Muscle layer of colon (tissue), 2 donors: ENCODE data around the gene RPRD2.

Experiments used
- H3K27ac ChIP-seq: one replicate; pipeline ENCODE4 v1.7.0; 2013; ENCODE audit warnings: low read depth, mild to moderate bottlenecking, low read length, moderate library complexity
- H3K27me3 ChIP-seq, 2 donors: one replicate each; pipeline ENCODE4 v1.7.0; 2013; ENCODE audit warnings: low read length in 2 of 2, mild to moderate bottlenecking in 2 of 2; ENCODE audit not compliant: insufficient read depth in 2 of 2, control insufficient read depth in 1 of 2
- H3K36me3 ChIP-seq: one replicate; pipeline ENCODE4 v1.7.0; 2013; ENCODE audit warnings: mild to moderate bottlenecking, low read length; ENCODE audit not compliant: insufficient read depth
- H3K4me1 ChIP-seq: one replicate; pipeline ENCODE4 v1.7.0; 2013; ENCODE audit warnings: mild to moderate bottlenecking, low read length; ENCODE audit not compliant: insufficient read depth
- H3K4me3 ChIP-seq, 2 donors: one replicate each; pipeline ENCODE4 v1.7.0; 2013; ENCODE audit warnings: low read length in 2 of 2, low read depth in 1 of 2, mild to moderate bottlenecking in 1 of 2, moderate library complexity in 1 of 2
- H3K9ac ChIP-seq: one replicate; pipeline ENCODE4 v1.7.0; 2013; ENCODE audit warnings: low read length
- H3K9me3 ChIP-seq: one replicate; pipeline ENCODE4 v1.7.0; 2013; ENCODE audit warnings: mild to moderate bottlenecking, low read length
- donor health status: abdominal sarcoma.
- donor health status: Adenocarcinoma of cecum.

Gene RPRD2

DNA sequence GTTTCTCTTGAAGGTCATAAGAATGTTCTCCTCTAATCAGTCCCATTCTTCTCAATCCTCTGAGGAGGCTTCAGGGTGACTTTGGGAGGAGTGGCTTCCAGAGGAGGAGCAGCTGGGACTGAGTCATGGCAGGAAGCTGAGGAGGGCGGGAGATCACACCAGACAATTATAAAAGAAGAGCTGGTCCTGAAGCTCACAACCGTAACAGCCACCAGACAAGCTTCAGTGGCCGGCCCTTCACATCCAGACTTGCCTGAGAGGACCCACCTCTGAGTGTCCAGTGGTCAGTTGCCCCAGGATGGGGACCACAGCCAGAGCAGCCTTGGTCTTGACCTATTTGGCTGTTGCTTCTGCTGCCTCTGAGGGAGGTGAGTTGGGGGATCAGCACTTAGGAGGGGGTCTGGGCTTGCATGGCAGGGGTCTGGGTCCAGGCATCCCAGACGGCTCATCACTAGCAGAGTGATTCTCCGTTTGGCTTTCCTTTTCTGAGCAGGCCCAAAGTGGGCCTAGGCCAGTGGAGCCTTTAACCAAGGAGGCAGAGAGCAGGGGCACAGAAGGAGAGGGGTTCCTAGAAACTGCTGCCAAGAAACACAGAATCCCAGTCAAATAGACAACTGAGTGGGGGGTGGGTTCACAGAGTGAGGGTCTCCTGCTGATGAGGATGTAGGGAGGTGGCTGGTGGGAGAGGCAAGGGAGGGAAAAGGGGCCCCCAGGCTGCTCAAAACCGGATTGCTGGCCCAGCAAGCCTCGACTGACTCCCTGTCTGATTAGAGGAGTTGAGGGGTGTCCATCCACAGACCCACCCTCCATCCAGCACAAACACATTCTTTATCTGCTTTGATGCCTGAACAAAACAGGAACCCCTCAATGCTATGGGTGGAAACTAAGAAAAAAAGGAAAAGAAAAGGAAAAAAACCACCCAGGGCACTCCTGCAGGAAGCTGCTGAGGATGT is 144.2 kb downstream of the RPRD2 start, which contains the start of gene ECM1:
TSS of gene ECM1 (plus strand) at position 198 of the 953 bp plus-strand sequence. CDS start at position 299, 101 bp downstream.
- Histone ChIP-seq H3K27ac (peak within 1 kb of the TSS; percentile 63), H3K9me3 (no peaks in the 10 kb centered on the region), H3K4me3 (peak within 1 kb of the TSS in 1 of 2 donors; percentile 58), H3K4me1 (peaks cover 10% of the 10 kb centered on the region), H3K9ac (peak within 1 kb of the TSS; percentile 65), H3K36me3 (peaks cover 35% of the 10 kb centered on the region), H3K27me3 (no peaks in the 10 kb centered on the region)

DNA sequence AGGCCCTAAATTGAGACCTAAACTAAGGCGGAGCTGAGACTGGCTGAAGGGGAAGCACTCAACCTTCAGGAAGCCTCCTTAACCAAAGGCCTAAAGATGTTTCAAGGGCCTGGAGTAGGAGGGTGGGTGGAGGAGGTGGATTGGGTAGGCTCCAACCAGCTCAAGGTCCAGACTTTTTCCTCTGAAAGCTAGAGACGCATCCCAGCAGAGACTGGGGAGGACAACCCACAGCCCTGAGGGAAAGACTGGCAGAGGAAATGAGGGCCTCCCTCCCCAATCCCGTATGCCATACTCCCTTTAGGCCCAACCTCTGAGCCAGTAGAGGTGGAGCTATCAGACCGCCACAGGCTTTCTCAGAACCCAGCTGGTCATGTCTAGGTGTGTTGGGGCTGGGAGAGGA is 145.0 kb downstream of the RPRD2 start:
- peaks cover 35% of the 10 kb centered on the region for H3K36me3 ChIP-seq
- no peak overlapping the region for H3K9ac ChIP-seq
- H3K4me1 ChIP-seq: peaks cover 10% of the 10 kb centered on the region
- no peaks in the 10 kb centered on the region for H3K27me3 ChIP-seq
- no peak overlapping the region for H3K4me3 ChIP-seq
- peak overlapping the region; percentile 63 for H3K27ac ChIP-seq
- no peaks in the 10 kb centered on the region for H3K9me3 ChIP-seq

DNA sequence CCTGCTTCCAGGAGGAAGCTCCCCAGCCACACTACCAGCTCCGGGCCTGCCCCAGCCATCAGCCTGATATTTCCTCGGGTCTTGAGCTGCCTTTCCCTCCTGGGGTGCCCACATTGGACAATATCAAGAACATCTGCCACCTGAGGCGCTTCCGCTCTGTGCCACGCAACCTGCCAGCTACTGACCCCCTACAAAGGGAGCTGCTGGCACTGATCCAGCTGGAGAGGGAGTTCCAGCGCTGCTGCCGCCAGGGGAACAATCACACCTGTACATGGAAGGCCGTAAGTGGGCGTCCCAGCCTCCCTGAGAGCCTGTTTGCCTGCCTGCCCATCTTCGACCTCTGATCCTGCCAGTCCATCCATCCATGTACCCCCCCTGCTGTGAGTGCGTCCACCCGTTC is 147.6 kb downstream of the RPRD2 start:
- Histone ChIP-seq H3K4me3 (no peak overlapping the region), H3K36me3 (peaks cover 16% of the 10 kb centered on the region), H3K9ac (no peak overlapping the region), H3K27me3 (no peaks in the 10 kb centered on the region), H3K27ac (no peak overlapping the region), H3K9me3 (no peaks in the 10 kb centered on the region), H3K4me1 (peaks cover 15% of the 10 kb centered on the region)

DNA sequence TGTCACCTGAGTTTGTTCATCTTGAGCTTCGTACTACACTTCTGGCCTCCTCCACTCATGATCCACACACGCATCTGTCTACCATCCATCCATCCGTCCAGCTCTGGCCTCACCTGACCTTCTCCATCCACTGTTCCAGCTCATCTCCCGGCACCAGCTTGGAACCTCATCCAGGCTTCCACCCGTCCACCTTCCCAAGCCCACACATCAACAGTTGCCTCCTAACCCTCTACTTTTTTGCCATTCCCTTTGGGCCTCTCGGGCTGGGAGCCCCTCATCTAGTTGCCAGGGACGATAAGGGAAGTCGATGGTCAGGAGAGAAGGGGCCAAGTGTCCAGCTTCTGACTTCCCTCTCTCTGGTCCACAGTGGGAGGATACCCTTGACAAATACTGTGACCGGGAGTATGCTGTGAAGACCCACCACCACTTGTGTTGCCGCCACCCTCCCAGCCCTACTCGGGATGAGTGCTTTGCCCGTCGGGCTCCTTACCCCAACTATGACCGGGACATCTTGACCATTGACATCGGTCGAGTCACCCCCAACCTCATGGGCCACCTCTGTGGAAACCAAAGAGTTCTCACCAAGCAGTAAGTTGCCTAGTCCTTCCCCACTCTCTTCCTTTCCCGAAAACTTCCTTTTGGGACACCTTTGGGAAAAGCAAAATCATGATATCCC is 148.2 kb downstream of the RPRD2 start:
- Histone ChIP-seq H3K9ac (no peak overlapping the region), H3K9me3 (no peaks in the 10 kb centered on the region), H3K27me3 (no peaks in the 10 kb centered on the region), H3K4me1 (peaks cover 21% of the 10 kb centered on the region), H3K4me3 (no peak overlapping the region), H3K27ac (no peak overlapping the region), H3K36me3 (peaks cover 11% of the 10 kb centered on the region)

DNA sequence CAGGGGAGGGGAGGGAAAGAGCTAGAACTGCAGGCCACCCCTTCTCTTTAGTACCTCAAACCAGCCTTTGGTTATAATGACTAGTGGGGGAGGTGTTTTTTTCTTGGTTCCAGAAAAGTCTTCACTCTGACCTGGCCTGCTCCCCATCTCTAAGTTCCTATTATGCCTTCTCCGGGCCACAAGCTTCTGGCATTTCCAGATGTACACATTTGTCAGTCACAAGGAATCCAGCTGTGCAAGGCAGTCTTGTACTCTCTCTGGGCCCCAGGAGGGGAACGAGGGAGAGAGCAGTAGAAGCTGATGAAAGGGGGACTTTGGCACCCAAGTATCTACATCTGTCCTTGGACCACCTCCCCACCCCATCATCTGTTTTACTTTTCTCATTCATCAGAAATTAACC is 148.9 kb downstream of the RPRD2 start:
- no peak overlapping the region for H3K9ac ChIP-seq
- no peak overlapping the region for H3K27ac ChIP-seq
- H3K4me1 ChIP-seq: peaks cover 21% of the 10 kb centered on the region
- no peaks in the 10 kb centered on the region for H3K9me3 ChIP-seq
- peaks cover 11% of the 10 kb centered on the region for H3K36me3 ChIP-seq
- no peak overlapping the region for H3K4me3 ChIP-seq
- H3K27me3 ChIP-seq: no peaks in the 10 kb centered on the region

DNA sequence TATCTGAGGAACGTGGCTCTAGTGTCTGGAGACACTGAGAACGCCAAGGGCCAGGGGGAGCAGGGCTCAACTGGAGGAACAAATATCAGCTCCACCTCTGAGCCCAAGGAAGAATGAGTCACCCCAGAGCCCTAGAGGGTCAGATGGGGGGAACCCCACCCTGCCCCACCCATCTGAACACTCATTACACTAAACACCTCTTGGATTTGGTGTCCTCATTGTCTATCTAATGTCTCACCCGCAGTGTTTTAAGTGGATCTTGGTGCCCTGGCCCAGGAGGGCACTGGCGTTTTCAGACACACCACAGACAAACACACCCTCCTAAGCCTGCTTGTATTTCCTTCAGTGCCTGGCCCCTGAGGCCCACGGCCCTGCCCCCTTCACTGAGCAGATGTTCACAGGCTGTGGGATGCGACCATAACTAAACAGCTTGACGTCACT is 149.4 kb downstream of the RPRD2 start:
- Histone ChIP-seq H3K27ac (no peak overlapping the region), H3K4me1 (peaks cover 19% of the 10 kb centered on the region), H3K9ac (no peak overlapping the region), H3K27me3 (no peaks in the 10 kb centered on the region), H3K36me3 (peaks cover 11% of the 10 kb centered on the region), H3K9me3 (no peaks in the 10 kb centered on the region), H3K4me3 (no peak overlapping the region)

DNA sequence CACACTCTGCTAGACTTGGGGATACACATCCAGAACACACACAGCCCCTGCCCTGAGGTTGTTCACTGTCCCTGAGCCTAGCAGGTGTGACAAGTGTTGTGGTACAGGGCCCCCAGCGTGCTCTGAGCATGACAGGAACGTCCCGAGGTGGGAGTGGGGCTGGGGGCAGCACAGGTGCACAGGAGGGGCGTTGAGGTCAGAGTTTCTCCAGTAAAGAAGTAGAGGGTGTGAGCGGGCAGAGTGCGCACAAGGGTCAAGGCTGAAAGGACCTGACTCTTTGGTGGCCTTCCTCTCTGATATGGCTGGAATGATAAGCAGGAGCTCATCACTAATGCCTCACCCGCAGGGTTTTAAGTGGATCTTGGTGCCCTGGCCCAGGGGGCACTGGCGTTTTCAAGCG is 150.3 kb downstream of the RPRD2 start:
- Histone ChIP-seq H3K27ac (no peak overlapping the region), H3K27me3 (no peaks in the 10 kb centered on the region), H3K36me3 (peaks cover 11% of the 10 kb centered on the region), H3K9me3 (no peaks in the 10 kb centered on the region), H3K4me3 (no peak overlapping the region), H3K9ac (no peak overlapping the region), H3K4me1 (peaks cover 11% of the 10 kb centered on the region)

DNA sequence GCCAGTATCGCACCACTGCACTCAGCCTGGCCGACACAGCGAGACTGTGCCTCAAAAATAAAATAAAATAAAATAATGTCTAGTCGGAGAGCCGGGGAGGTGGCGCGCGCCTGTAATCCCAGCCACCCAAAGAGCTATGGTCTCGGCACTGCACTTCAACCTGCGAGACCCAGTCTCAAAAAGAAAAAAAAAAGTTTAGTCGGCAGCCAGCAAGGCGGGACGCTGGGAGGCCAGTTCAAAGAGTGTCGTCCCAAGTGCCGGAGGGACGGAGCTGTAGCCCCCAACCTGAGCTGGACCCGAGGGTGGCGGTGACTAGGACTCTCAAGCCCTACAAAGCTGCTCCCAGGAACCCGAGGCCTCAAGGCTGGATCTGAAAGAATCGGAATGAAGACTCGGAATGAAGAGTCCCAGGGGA is 151.0 kb downstream of the RPRD2 start:
- peaks cover 11% of the 10 kb centered on the region for H3K36me3 ChIP-seq
- H3K4me1 ChIP-seq: peaks cover 11% of the 10 kb centered on the region
- H3K27ac ChIP-seq: peak overlapping the region; percentile 90
- H3K27me3 ChIP-seq: no peaks in the 10 kb centered on the region
- no peaks in the 10 kb centered on the region for H3K9me3 ChIP-seq
- peak overlapping the region; percentile 72 for H3K9ac ChIP-seq
- peak overlapping the region; percentile 49 to 78 for H3K4me3 ChIP-seq

DNA sequence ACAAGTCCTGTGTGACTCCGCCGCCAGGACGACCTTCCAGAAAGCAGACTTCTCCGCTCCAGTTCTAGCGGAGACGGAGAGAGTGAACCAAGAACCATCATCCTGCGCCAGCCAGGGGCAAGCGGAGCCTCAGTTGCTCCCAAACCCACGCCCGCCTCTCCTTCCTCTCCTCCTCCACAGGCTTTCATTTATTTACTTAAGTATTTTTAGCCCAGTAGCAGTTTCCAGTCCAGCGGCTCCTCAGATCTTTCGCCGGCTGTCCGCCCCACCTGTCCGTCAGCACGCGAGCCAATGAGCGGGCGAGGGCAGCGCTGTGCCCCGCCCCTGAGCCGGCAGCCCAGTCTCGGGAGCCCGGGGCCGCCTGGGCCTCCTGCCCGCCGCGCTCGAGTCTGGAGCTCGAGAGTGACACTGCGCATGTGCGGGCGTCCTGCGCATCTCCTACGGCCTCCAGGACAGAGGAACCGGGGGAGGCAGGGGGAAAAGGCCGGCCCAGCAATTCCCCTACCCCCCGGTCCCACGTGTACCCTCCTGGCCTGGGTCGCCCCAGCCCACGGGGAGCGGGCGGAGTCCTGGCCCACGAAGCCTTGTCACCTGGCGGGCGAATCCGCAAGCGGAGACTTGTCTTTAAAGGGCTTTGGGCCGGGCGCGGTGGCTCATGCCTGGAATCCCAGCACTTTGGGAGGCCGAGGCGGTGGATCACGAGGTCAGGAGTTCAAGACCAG is 151.5 kb downstream of the RPRD2 start, which contains the start of gene FALEC:
TSS of gene FALEC (plus strand) at position 425 of the 722 bp plus-strand sequence.
- peak within 1 kb of the TSS; percentile 72 for H3K9ac ChIP-seq
- H3K4me1 ChIP-seq: peaks cover 11% of the 10 kb centered on the region
- H3K36me3 ChIP-seq: peaks cover 11% of the 10 kb centered on the region
- H3K27me3 ChIP-seq: no peaks in the 10 kb centered on the region
- H3K4me3 ChIP-seq: peak within 1 kb of the TSS; percentile 49 to 78
- peak within 1 kb of the TSS; percentile 90 for H3K27ac ChIP-seq
- H3K9me3 ChIP-seq: no peaks in the 10 kb centered on the region

DNA sequence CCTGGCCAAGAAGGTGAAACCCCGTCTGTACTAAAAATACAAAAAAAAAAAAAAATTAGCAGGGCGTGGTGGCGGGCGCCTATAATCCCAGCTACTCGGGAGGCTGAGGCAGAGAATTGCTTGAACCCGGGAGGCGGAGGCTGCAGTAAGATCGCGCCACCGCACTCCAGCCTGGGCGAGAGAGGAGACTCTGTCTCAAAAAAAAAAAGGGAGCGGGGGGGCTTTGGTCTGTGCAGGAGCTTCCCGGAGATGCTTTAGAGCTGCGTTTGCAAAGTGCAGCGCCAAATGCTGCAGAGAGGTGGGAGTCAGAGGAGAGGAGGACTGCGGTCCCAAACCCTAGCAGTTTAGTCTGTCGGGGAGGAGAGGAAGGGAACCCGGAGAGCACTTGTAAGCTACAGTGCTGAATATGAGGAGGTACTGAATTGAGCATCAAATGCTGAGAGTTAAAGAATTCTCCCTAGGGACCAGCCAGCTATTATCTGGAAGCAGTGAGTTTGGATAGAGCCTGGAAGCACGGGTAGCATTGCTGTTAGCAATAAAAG is 152.2 kb downstream of the RPRD2 start:
- Histone ChIP-seq H3K4me1 (peaks cover 11% of the 10 kb centered on the region), H3K4me3 (peak overlapping the region; percentile 49 to 78), H3K27me3 (no peaks in the 10 kb centered on the region), H3K9ac (no peak overlapping the region), H3K36me3 (peaks cover 10% of the 10 kb centered on the region), H3K27ac (peak overlapping the region; percentile 90), H3K9me3 (no peaks in the 10 kb centered on the region)

DNA sequence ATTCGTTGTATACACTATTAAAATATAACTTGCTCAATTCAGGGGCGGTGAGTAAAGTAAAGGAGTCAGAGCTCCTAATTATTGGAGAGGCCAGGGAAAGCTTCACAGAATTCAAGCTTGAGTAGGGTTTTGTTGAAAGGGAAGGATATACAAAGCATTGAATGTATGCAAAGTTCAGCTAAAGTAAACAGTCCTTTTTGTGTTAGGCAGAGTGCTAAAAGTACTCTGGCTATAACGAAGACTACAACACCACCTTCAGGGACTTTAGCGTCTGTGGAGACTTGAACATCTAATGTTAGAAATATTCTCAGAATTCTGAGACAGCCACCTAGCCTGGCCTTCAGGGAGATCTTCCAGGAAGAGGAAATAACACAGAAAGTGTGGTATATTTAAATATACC is 152.7 kb downstream of the RPRD2 start:
- Histone ChIP-seq H3K9ac (no peak overlapping the region), H3K4me1 (peaks cover 11% of the 10 kb centered on the region), H3K9me3 (no peaks in the 10 kb centered on the region), H3K4me3 (peak overlapping the region in 1 of 2 donors; percentile 78), H3K36me3 (peaks cover 5% of the 10 kb centered on the region), H3K27ac (peak overlapping the region; percentile 90), H3K27me3 (no peaks in the 10 kb centered on the region)
